K562 (cell line): ENCODE data around the gene GATA2. TPM values are rescaled to one million over a fixed set of nuclear protein-coding genes. Genes with fewer than 3 reads are reported as not detected.
A peak's percentile ranks its signal among the peaks of the same experiment; 100 is the strongest.

Source experiments
- ATF7 ChIP-seq: fragments of 450-650 bp; IDR thresholded peaks from 2 replicates; pipeline ENCODE4 v1.7.1; 2014; ENCODE audit warnings: mild to moderate bottlenecking, moderate library complexity
- EHMT2 ChIP-seq: fragments of 450-650 bp; IDR thresholded peaks from 2 replicates; pipeline ENCODE4 v1.6.1; 2018; ENCODE audit warnings: antibody characterized with exemption
- GATAD2B ChIP-seq: fragments of 450-650 bp; IDR thresholded peaks from 2 replicates; pipeline ENCODE4 v1.6.1; 2017; ENCODE audit warnings: mild to moderate bottlenecking, borderline replicate concordance
- SNAPC5 ChIP-seq: fragments of 250-450 bp; sonication (Bioruptor Pico); IDR thresholded peaks from 2 replicates; pipeline ENCODE4 v1.8.0; 2021; ENCODE audit warnings: moderate library complexity, mild to moderate bottlenecking, inconsistent platforms
- STAG1 ChIP-seq: sonication (generic); formaldehyde crosslinking; IDR thresholded peaks from 2 replicates; pipeline ENCODE4 v1.5.0; 2020; ENCODE audit warnings: missing genetic modification reagents, borderline replicate concordance
- THAP12 ChIP-seq: fragments of 250-450 bp; sonication (Bioruptor Pico); IDR thresholded peaks from 2 replicates; pipeline ENCODE4 v1.9.0; 2021; ENCODE audit warnings: mild to moderate bottlenecking, inconsistent platforms
- ZC3H4 ChIP-seq: sonication (generic); formaldehyde crosslinking; IDR thresholded peaks from 2 replicates; pipeline ENCODE4 v1.9.0; 2021; ENCODE audit warnings: missing genetic modification reagents, borderline replicate concordance
- ZNF639 ChIP-seq, 2 experiments: fragments of 200-800 bp in 1 of 2; sonication (Bioruptor generic) in 1 of 2; sonication (generic) in 1 of 2; formaldehyde crosslinking in 1 of 2; IDR thresholded peaks in 1 of 2; conservative IDR thresholded peaks in 1 of 2; 2 replicates each; pipeline versions ENCODE4 v1.5.0 to v1.6.1; 2016 to 2020; ENCODE audit warnings: missing compliant biosample characterization in 1 of 2, missing genetic modification characterization in 1 of 2, missing genetic modification reagents in 1 of 2
- ZNF766 ChIP-seq: fragments of 200-800 bp; sonication (Bioruptor generic); conservative IDR thresholded peaks from 2 replicates; pipeline ENCODE4 v1.6.1; 2016; ENCODE audit warnings: missing genetic modification characterization, missing compliant biosample characterization
- polyA plus RNA-seq, 8 experiments: library from polyadenylated mRNA; depleted of rRNA in 4 of 8; stranded (reverse) in 5 of 8; unstranded in 3 of 8; fragments of >200 nt; fragmentation: Nextera tagmentation in 2 of 8; fragmentation: Illumina TruSeq in 1 of 8; extraction: Ambion mirVana in 2 of 8; extraction: Trizol in 1 of 8; gene quantifications; 2 replicates each; pipeline versions ENCODE4 v1.2.1 to v1.2.3, GENCODE V29; 2011 to 2014; ENCODE audit warnings: inconsistent platforms in 1 of 8, missing spikeins in 1 of 8
- total RNA-seq, 7 experiments: library from RNA; depleted of rRNA in 6 of 7; stranded (reverse); fragments of >200 nt in 6 of 7; fragmentation: Illumina TruSeq in 2 of 7; extraction: Trizol in 2 of 7; gene quantifications; 2 replicates each; pipeline versions ENCODE4 v1.2.1 to v1.2.3, GENCODE V29; 2011 to 2021; ENCODE audit warnings: low replicate concordance in 1 of 7

The GATA2 gene
- total and polyA plus RNA-seq, 9 of the 15 experiments (the other 6 are each of a cell fraction or from before 2014, with no cell fraction given): 8.5 to 218 (median 50.8) TPM

GRCh38 chr3:128438488-128439072, 54.4 kb downstream of the GATA2 start (continued):
- no peak for TF ChIP-seq ZC3H4 (CRISPR knock-in tag)
- TF ChIP-seq STAG1: no peak
- TF ChIP-seq ATF7: no peak
- no peak for TF ChIP-seq ZNF766 (CRISPR knock-in tag)
- TF ChIP-seq GATAD2B: no peak
- no peak for TF ChIP-seq ZNF639 (CRISPR knock-in tag; conservative IDR thresholded peaks at IDR 0.05 in 1 of 2, IDR thresholded peaks at IDR 0.05 in 1 of 2)
- no peak for TF ChIP-seq THAP12 (CRISPR knock-in tag)
- peak; percentile 69; the same call in 1 of the 2 replicates for TF ChIP-seq EHMT2
- TF ChIP-seq SNAPC5 (CRISPR knock-in tag): no peak
